H9 (cell line): ENCODE results near the gene KCNAB3. TPM values are rescaled to one million over a fixed set of nuclear protein-coding genes. Genes with fewer than 3 reads are reported as not detected.

ENCODE experiments used
- DNase-seq: peaks from one replicate; pipeline ENCODE4 v3.0.0-alpha.2; 2017
- H2AFZ ChIP-seq: one replicate; pipeline ENCODE4 v1.6.1; 2013; ENCODE audit warnings: mild to moderate bottlenecking, low read length, control low read depth, moderate library complexity
- H2AK5ac ChIP-seq: 2 replicates; pipeline ENCODE4 v1.6.1; 2013; ENCODE audit warnings: low read length, control low read depth, mixed read lengths; ENCODE audit not compliant: insufficient read length
- H2BK120ac ChIP-seq: one replicate; pipeline ENCODE4 v1.6.1; 2013; ENCODE audit warnings: low read depth, mild to moderate bottlenecking, low read length, control low read depth, inconsistent platforms; ENCODE audit not compliant: poor library complexity, severe bottlenecking
- H2BK12ac ChIP-seq: 2 replicates; pipeline ENCODE4 v1.6.1; 2013; ENCODE audit warnings: low read length, control low read depth, mixed read lengths, low read depth; ENCODE audit not compliant: insufficient read length
- H2BK15ac ChIP-seq: 2 replicates; pipeline ENCODE4 v1.6.1; 2013; ENCODE audit warnings: low read depth, low read length, control low read depth
- H2BK20ac ChIP-seq: one replicate; pipeline ENCODE4 v1.6.1; 2013; ENCODE audit warnings: low read depth, mild to moderate bottlenecking, low read length, control low read depth, inconsistent platforms; ENCODE audit not compliant: poor library complexity, severe bottlenecking
- H2BK5ac ChIP-seq: 2 replicates; pipeline ENCODE4 v1.6.1; 2013; ENCODE audit warnings: low read length, control low read depth, mixed read lengths; ENCODE audit not compliant: insufficient read length
- H3K14ac ChIP-seq: 2 replicates; pipeline ENCODE4 v1.6.1; 2013; ENCODE audit warnings: low read length, control low read depth; ENCODE audit not compliant: insufficient read depth
- H3K18ac ChIP-seq: 2 replicates; pipeline ENCODE4 v1.6.1; 2013; ENCODE audit warnings: low read depth, mild to moderate bottlenecking, mixed read lengths, low read length, control low read depth; ENCODE audit not compliant: insufficient read length
- H3K23ac ChIP-seq: 2 replicates; pipeline ENCODE4 v1.6.1; 2013; ENCODE audit warnings: low read length, control low read depth, mixed read lengths, low read depth; ENCODE audit not compliant: insufficient read length
- H3K23me2 ChIP-seq: 2 replicates; pipeline ENCODE4 v1.6.1; 2013; ENCODE audit warnings: low read depth, mild to moderate bottlenecking, mixed read lengths, low read length, control low read depth; ENCODE audit not compliant: insufficient read length, poor library complexity, severe bottlenecking
- H3K27ac ChIP-seq: 2 replicates; pipeline ENCODE4 v1.5.1; 2013; ENCODE audit warnings: low read length, control low read depth, mixed read lengths, low read depth; ENCODE audit not compliant: insufficient read length
- H3K27me3 ChIP-seq: 2 replicates; pipeline ENCODE4 v1.6.1; 2013; ENCODE audit warnings: low read length, control low read depth, inconsistent platforms; ENCODE audit not compliant: insufficient read depth
- H3K4ac ChIP-seq: 2 replicates; pipeline ENCODE4 v1.6.1; 2013; ENCODE audit warnings: low read depth, mild to moderate bottlenecking, control low read depth, inconsistent platforms, low read length, moderate library complexity
- H3K4me1 ChIP-seq: 2 replicates; pipeline ENCODE4 v1.6.1; 2013; ENCODE audit warnings: low read length, control low read depth, inconsistent platforms; ENCODE audit not compliant: insufficient read depth
- H3K4me2 ChIP-seq: 2 replicates; pipeline ENCODE4 v1.6.1; 2013; ENCODE audit warnings: low read length, control low read depth, mixed read lengths; ENCODE audit not compliant: insufficient read length, insufficient read depth
- H3K56ac ChIP-seq: 2 replicates; pipeline ENCODE4 v1.6.1; 2013; ENCODE audit warnings: low read depth, mild to moderate bottlenecking, mixed read lengths, low read length, control low read depth; ENCODE audit not compliant: insufficient read length
- H3K79me1 ChIP-seq: 2 replicates; pipeline ENCODE4 v1.6.1; 2013; ENCODE audit warnings: low read depth, mild to moderate bottlenecking, moderate library complexity, low read length, control low read depth, inconsistent platforms; ENCODE audit not compliant: insufficient read depth, poor library complexity, severe bottlenecking
- H3K79me2 ChIP-seq: 2 replicates; pipeline ENCODE4 v1.6.1; 2013; ENCODE audit warnings: low read length, control low read depth, inconsistent platforms; ENCODE audit not compliant: insufficient read depth
- H3K9ac ChIP-seq: 2 replicates; pipeline ENCODE4 v1.6.1; 2013; ENCODE audit warnings: low read length, control low read depth, mixed read lengths; ENCODE audit not compliant: insufficient read length; ENCODE audit errors: extremely low read depth
- H3K9me3 ChIP-seq: one replicate; pipeline ENCODE4 v1.6.1; 2013; ENCODE audit warnings: low read depth, low read length, inconsistent platforms; ENCODE audit not compliant: control insufficient read depth
- H3T11ph ChIP-seq: one replicate; pipeline ENCODE4 v1.6.1; 2013; ENCODE audit warnings: mild to moderate bottlenecking, low read length, control low read depth, inconsistent platforms
- H4K20me1 ChIP-seq: one replicate; pipeline ENCODE4 v1.6.1; 2013; ENCODE audit not compliant: control insufficient read depth, insufficient read length, insufficient read depth
- H4K5ac ChIP-seq: 2 replicates; pipeline ENCODE4 v1.6.1; 2013; ENCODE audit warnings: low read depth, mild to moderate bottlenecking, mixed read lengths, low read length, control low read depth; ENCODE audit not compliant: insufficient read length
- H4K8ac ChIP-seq: replicated peaks from 2 replicates; pipeline ENCODE4 v1.6.1; 2013; ENCODE audit warnings: low read length, control low read depth, mixed read lengths, low read depth; ENCODE audit not compliant: insufficient read length
- H4K91ac ChIP-seq: 2 replicates; pipeline ENCODE4 v1.6.1; 2013; ENCODE audit warnings: low read depth, mild to moderate bottlenecking, moderate library complexity, mixed read lengths, low read length, control low read depth; ENCODE audit not compliant: insufficient read length
- H3K27ac Mint-ChIP-seq, 3 experiments: 2 replicates in 2 of 3; 3 replicates in 1 of 3; pipeline ENCODE4 v1.8.0; 2020 to 2021; ENCODE audit warnings: mixed read lengths in 3 of 3, mild to moderate bottlenecking in 1 of 3, moderate library complexity in 1 of 3
- H3K27me3 Mint-ChIP-seq: 2 replicates; pipeline ENCODE4 v1.8.0; 2021; ENCODE audit warnings: low read depth, mild to moderate bottlenecking, moderate library complexity, mixed read lengths
- H3K36me3 Mint-ChIP-seq, 3 experiments: 2 replicates in 2 of 3; 3 replicates in 1 of 3; pipeline ENCODE4 v1.8.0; 2020 to 2021; ENCODE audit warnings: low read depth in 3 of 3, mixed read lengths in 3 of 3; ENCODE audit not compliant: insufficient read depth in 1 of 3
- H3K4me1 Mint-ChIP-seq, 2 experiments: 2 replicates each; pipeline ENCODE4 v1.8.0; 2020; ENCODE audit warnings: mixed read lengths in 2 of 2
- H3K4me3 Mint-ChIP-seq, 2 experiments: 2 replicates in 1 of 2; 3 replicates in 1 of 2; pipeline ENCODE4 v1.8.0; 2020 to 2021; ENCODE audit warnings: mild to moderate bottlenecking in 2 of 2, mixed read lengths in 2 of 2, moderate library complexity in 1 of 2
- H3K9me3 Mint-ChIP-seq, 2 experiments: 2 replicates in 1 of 2; 3 replicates in 1 of 2; pipeline ENCODE4 v1.8.0; 2020; ENCODE audit warnings: mild to moderate bottlenecking in 2 of 2, mixed read lengths in 2 of 2, moderate library complexity in 1 of 2
- CTCF ChIP-seq: fragments of 200-600 bp; sonication (generic); conservative IDR thresholded peaks from 3 replicates; pipeline ENCODE4 v1.8.0; 2021; ENCODE audit warnings: antibody characterized with exemption, mild to moderate bottlenecking
- WGBS: extraction: QIAGEN DNeasy Blood & Tissue Kit; methylation state at CpG from one replicate; pipeline ENCODE4 v1.1.7; 2013; ENCODE audit warnings: missing lambda C conversion rate, low lambda C conversion rate, mixed read lengths; ENCODE audit not compliant: insufficient read length; ENCODE audit errors: extremely low coverage; 5-methylcytosine and 5-hydroxymethylcytosine counted together
- total RNA-seq: library from RNA; stranded (reverse); gene quantifications from 2 replicates; pipeline ENCODE4 v1.2.1, GENCODE V29; 2021

The KCNAB3 gene
- total RNA-seq, 1 experiment from 2014 or later = 6.4 TPM

- no peak for DNase-seq
- Histone ChIP-seq H3K27me3 (peaks cover 23% of the 10 kb centered on the region; the same call in 1 of the 2 replicates), H4K20me1 (no peaks in the 10 kb centered on the region), H3T11ph (no peak overlapping the region), H3K79me2 (no peaks in the 10 kb centered on the region), H3K56ac (no peak overlapping the region), H2BK120ac (no peak overlapping the region), H3K23ac (no peak overlapping the region), H4K8ac (no peak overlapping the region), H4K91ac (no peak overlapping the region), H3K23me2 (no peaks in the 10 kb centered on the region), H3K9ac (no peak overlapping the region), H2BK20ac (no peak overlapping the region), H3K14ac (no peak overlapping the region), H2BK5ac (no peak overlapping the region), H3K79me1 (no peaks in the 10 kb centered on the region), H2BK12ac (no peak overlapping the region), H3K27ac (no peak overlapping the region), H2AFZ (no peak overlapping the region), H3K9me3 (no peaks in the 10 kb centered on the region), H3K18ac (no peak overlapping the region), H2AK5ac (no peak overlapping the region), H4K5ac (no peak overlapping the region), H3K4ac (no peak overlapping the region), H2BK15ac (no peak overlapping the region), H3K4me2 (peak overlapping the region; percentile 7), H3K4me1 (peaks cover 4% of the 10 kb centered on the region; the same call in 1 of the 2 replicates)
- Mint-ChIP-seq H3K36me3 (no peaks in the 10 kb centered on the region; a peak in 2 of 7 replicates), H3K27ac (no peak overlapping the region), H3K27me3 (peaks cover 93% of the 10 kb centered on the region), H3K4me3 (peak overlapping the region; percentile 50 to 65), H3K4me1 (peaks cover 8 to 12% of the 10 kb centered on the region in 2 experiments), H3K9me3 (peaks cover 0 to 3% of the 10 kb centered on the region in 2 experiments; a peak in 1 of 5 replicates)
- TF ChIP-seq CTCF = peak; percentile 16; the same call in 1 of the 3 replicates
- WGBS = no CpG with 5 or more reads among the region's 16 CpGs
Measured at GRCh38 chr17:7922269-7922844, 7.3 kb downstream of the KCNAB3 start.
